Lower lobe of right lung (tissue), 2 donors: Measurements from ENCODE around the gene MIDN. TPM values are rescaled to one million over a fixed set of nuclear protein-coding genes. Genes with fewer than 3 reads are reported as not detected.

ENCODE experiments used
- ATAC-seq, 2 donors: fragments of 200-7000 bp; cut with Tn5 transposase; one replicate each; pipeline ENCODE4 v1.9.1; 2020 to 2022; ENCODE audit warnings: mild to moderate bottlenecking in 2 of 2, moderate library complexity in 2 of 2
- DNase-seq: peaks from one replicate; pipeline ENCODE4 v3.0.0-alpha.2; 2020
- H3K27ac ChIP-seq: fragments of 200-600 bp; one replicate; pipeline ENCODE4 v1.8.0; 2022
- H3K27me3 ChIP-seq: fragments of 200-600 bp; one replicate; pipeline ENCODE4 v1.8.0; 2022; ENCODE audit warnings: low read depth
- H3K36me3 ChIP-seq: fragments of 200-600 bp; one replicate; pipeline ENCODE4 v1.8.0; 2022; ENCODE audit warnings: mild to moderate bottlenecking
- H3K4me1 ChIP-seq: fragments of 200-600 bp; one replicate; pipeline ENCODE4 v1.8.0; 2022
- H3K4me3 ChIP-seq: fragments of 200-600 bp; one replicate; pipeline ENCODE4 v1.8.0; 2022; ENCODE audit warnings: mild to moderate bottlenecking
- H3K9me3 ChIP-seq: fragments of 200-600 bp; one replicate; pipeline ENCODE4 v1.8.0; 2022
- CTCF ChIP-seq: fragments of 200-600 bp; IDR thresholded peaks from one replicate; pipeline ENCODE4 v1.8.0; 2022; ENCODE audit warnings: antibody characterized with exemption, mild to moderate bottlenecking
- intact Hi-C: fragments of 100-400 bp; cut with DNase I; formaldehyde crosslinking; loops from one replicate; pipeline ENCODE4 v1.11.0; 2022
- total RNA-seq: library from RNA; stranded (reverse); fragmentation: NEBNext Ultra II Directional; extraction: Animal tissue kit (Norgen Biotek cat#: 25700); gene quantifications from one replicate; pipeline ENCODE4 v1.2.1, GENCODE V29; 2021
- donor health status: DM: no; HTN: yes; CAD: no; lungs with severe emphysema.

MIDN gene
- total RNA-seq, 1 donor from 2014 or later = 76.3 TPM

- Histone ChIP-seq H3K4me1 (peaks cover 76% of the 10 kb centered on the region), H3K27me3 (no peaks in the 10 kb centered on the region), H3K27ac (no peak overlapping the region), H3K36me3 (peaks cover 24% of the 10 kb centered on the region), H3K4me3 (peak overlapping the region; percentile 68), H3K9me3 (no peaks in the 10 kb centered on the region)
- peak; percentile 56 for DNase-seq
- TF ChIP-seq CTCF = no peak
- intact Hi-C loops = no loop called here
- no peak for ATAC-seq
Measured at GRCh38 chr19:1267477-1268225, 19.3 kb downstream of the MIDN start.

- Histone ChIP-seq H3K36me3 (peaks cover 32% of the 10 kb centered on the region), H3K4me1 (peaks cover 81% of the 10 kb centered on the region), H3K4me3 (peak overlapping the region; percentile 94), H3K27me3 (no peaks in the 10 kb centered on the region), H3K27ac (peak overlapping the region; percentile 99), H3K9me3 (no peaks in the 10 kb centered on the region)
- DNase-seq (peak; percentile 58), ATAC-seq (no peak)
- intact Hi-C loops = no loop called here
- no peak for TF ChIP-seq CTCF
Measured at GRCh38 chr19:1268226-1269064, 20.1 kb downstream of the MIDN start.

- H3K4me3 ChIP-seq = peak within 1 kb of the TSS; percentile 94
- peaks cover 38% of the 10 kb centered on the region for H3K36me3 ChIP-seq
- no peaks in the 10 kb centered on the region for H3K9me3 ChIP-seq
- no peak for TF ChIP-seq CTCF
- H3K27me3 ChIP-seq = no peaks in the 10 kb centered on the region
- DNase-seq (peak; percentile 100), ATAC-seq (peak; percentile 79 to 91)
- H3K27ac ChIP-seq = peak within 1 kb of the TSS; percentile 99
- peaks cover 87% of the 10 kb centered on the region for H3K4me1 ChIP-seq
- intact Hi-C loops = no loop called here
Measured at GRCh38 chr19:1269065-1269477, 20.7 kb downstream of the MIDN start, which contains the start of gene CIRBP. Gene CIRBP (plus strand): TSS chr19:1269332. CDS start chr19:1270934, 1,602 bp downstream.

GRCh38 chr19:1269478-1270212, 21.3 kb downstream of the MIDN start:
- Histone ChIP-seq H3K36me3 (peaks cover 44% of the 10 kb centered on the region), H3K4me3 (peak overlapping the region; percentile 94), H3K9me3 (no peaks in the 10 kb centered on the region), H3K4me1 (peaks cover 91% of the 10 kb centered on the region), H3K27me3 (no peaks in the 10 kb centered on the region), H3K27ac (peak overlapping the region; percentile 99)
- TF ChIP-seq CTCF = no peak
- intact Hi-C loops = no loop called here
- peak; percentile 91 for DNase-seq
- peak; percentile 41 to 48 for ATAC-seq

GRCh38 chr19:1270213-1270853, 21.9 kb downstream of the MIDN start:
- Histone ChIP-seq H3K27ac (peak overlapping the region; percentile 99), H3K36me3 (peaks cover 49% of the 10 kb centered on the region), H3K9me3 (no peaks in the 10 kb centered on the region), H3K4me1 (peaks cover 90% of the 10 kb centered on the region), H3K4me3 (peak overlapping the region; percentile 94), H3K27me3 (no peaks in the 10 kb centered on the region)
- DNase-seq (no peak), ATAC-seq (no peak)
- no peak for TF ChIP-seq CTCF
- intact Hi-C loops = no loop called here
